Measurements from ENCODE around the gene MAGEB6B. TPM values are rescaled to one million over a fixed set of nuclear protein-coding genes. Genes with fewer than 3 reads are reported as not detected.
"Not testable (repeated sequence)": the region's sequence is repeated elsewhere in the genome, so short reads cannot be mapped to it uniquely, and the experiment has no call there.

MAGEB6B gene
- polyA plus RNA-seq (2013, experiment 1 of 4): not detected
- polyA plus RNA-seq (2013, experiment 2 of 4): not detected
- not detected for polyA plus RNA-seq (2013, experiment 3 of 4)
- polyA plus RNA-seq (2013, experiment 4 of 4): not detected

GRCh38 chrX:26160301-26160700 is at the start of gene MAGEB6B:
Gene MAGEB6B (plus strand): TSS chrX:26160601. CDS start chrX:26160601, 0 bp downstream.
- H3K27ac ChIP-seq (ENCODE audit: insufficient read depth, low read depth, low read length, poor library complexity, severe bottlenecking): no peak within 1 kb of the TSS
- H3K27me3 ChIP-seq (ENCODE audit: control insufficient read depth, insufficient read depth, low read length, poor library complexity, severe bottlenecking): no peaks in the 10 kb centered on the region
- no peaks in the 10 kb centered on the region for H3K36me3 ChIP-seq (ENCODE audit: control insufficient read depth, insufficient read depth, low read length)
- no peak within 1 kb of the TSS for H3K4me3 ChIP-seq (ENCODE audit: insufficient read depth, low read depth, low read length)
- H3K4me1 ChIP-seq (ENCODE audit: control insufficient read depth, insufficient read depth, low read length): no peaks in the 10 kb centered on the region
- H3K9me3 ChIP-seq (ENCODE audit: control insufficient read depth, low read length): no peaks in the 10 kb centered on the region
- WGBS, 2 experiments: 92 to 96% methylated on average over 10 of the region's 10 CpGs

GRCh38 chrX:26138274-26138673 is 22.1 kb upstream of the MAGEB6B start, which contains the start of gene MAGEB18:
Gene MAGEB18 (plus strand): TSS chrX:26138343. CDS start chrX:26138986, 643 bp downstream.
- Histone ChIP-seq H3K27me3 (ENCODE audit: control insufficient read depth, insufficient read depth, low read length, poor library complexity, severe bottlenecking) (no peaks in the 10 kb centered on the region), H3K9me3 (ENCODE audit: control insufficient read depth, low read length) (no peaks in the 10 kb centered on the region)
- WGBS, 2 experiments: 94 to 95% methylated on average over 9 to 11 of the region's 11 CpGs

GRCh38 chrX:26146024-26146423 is 14.4 kb upstream of the MAGEB6B start:
- Histone ChIP-seq H3K9me3 (ENCODE audit: control insufficient read depth, low read length) (no peaks in the 10 kb centered on the region), H3K4me3 (ENCODE audit: insufficient read depth, low read depth, low read length) (no peak overlapping the region), H3K4me1 (ENCODE audit: control insufficient read depth, insufficient read depth, low read length) (no peaks in the 10 kb centered on the region), H3K27ac (ENCODE audit: insufficient read depth, low read depth, low read length, poor library complexity, severe bottlenecking) (no peak overlapping the region), H3K36me3 (ENCODE audit: control insufficient read depth, insufficient read depth, low read length) (no peaks in the 10 kb centered on the region), H3K27me3 (ENCODE audit: control insufficient read depth, insufficient read depth, low read length, poor library complexity, severe bottlenecking) (no peaks in the 10 kb centered on the region)
- WGBS, 2 experiments: 97 to 100% methylated on average over 1 to 2 of the region's 2 CpGs

More at GRCh38 chrX:26138274-26138673, 22.1 kb upstream of the MAGEB6B start, which contains the start of gene MAGEB18:
- H3K36me3 ChIP-seq (ENCODE audit: control insufficient read depth, insufficient read depth, low read length): no peaks in the 10 kb centered on the region
- no peaks in the 10 kb centered on the region for H3K4me1 ChIP-seq (ENCODE audit: control insufficient read depth, insufficient read depth, low read length)
- no peak within 1 kb of the TSS for H3K4me3 ChIP-seq (ENCODE audit: insufficient read depth, low read depth, low read length)
- no peak within 1 kb of the TSS for H3K27ac ChIP-seq (ENCODE audit: insufficient read depth, low read depth, low read length, poor library complexity, severe bottlenecking)

- 93 to 94% methylated on average over 17 of the region's 17 CpGs for WGBS, 2 experiments
- no peaks in the 10 kb centered on the region for H3K9me3 ChIP-seq (ENCODE audit: control insufficient read depth, low read length)
- H3K27me3 ChIP-seq (ENCODE audit: control insufficient read depth, insufficient read depth, low read length, poor library complexity, severe bottlenecking): no peaks in the 10 kb centered on the region
- H3K27ac ChIP-seq (ENCODE audit: insufficient read depth, low read depth, low read length, poor library complexity, severe bottlenecking): no peak within 1 kb of the TSS
- H3K4me1 ChIP-seq (ENCODE audit: control insufficient read depth, insufficient read depth, low read length): no peaks in the 10 kb centered on the region
- H3K36me3 ChIP-seq (ENCODE audit: control insufficient read depth, insufficient read depth, low read length): no peaks in the 10 kb centered on the region
- H3K4me3 ChIP-seq (ENCODE audit: insufficient read depth, low read depth, low read length): no peak within 1 kb of the TSS
Measured at GRCh38 chrX:26192204-26192603, 31.8 kb downstream of the MAGEB6B start, which contains the start of gene MAGEB6. Gene MAGEB6 (plus strand): TSS chrX:26192440. CDS start chrX:26193847, 1,407 bp downstream.

GRCh38 chrX:26203561-26203960 is 43.2 kb downstream of the MAGEB6B start:
- H3K27me3 ChIP-seq (ENCODE audit: control insufficient read depth, insufficient read depth, low read length, poor library complexity, severe bottlenecking): no peaks in the 10 kb centered on the region
- no peak overlapping the region for H3K27ac ChIP-seq (ENCODE audit: insufficient read depth, low read depth, low read length, poor library complexity, severe bottlenecking)
- H3K4me3 ChIP-seq (ENCODE audit: insufficient read depth, low read depth, low read length): no peak overlapping the region
- no peaks in the 10 kb centered on the region for H3K36me3 ChIP-seq (ENCODE audit: control insufficient read depth, insufficient read depth, low read length)
- no peaks in the 10 kb centered on the region for H3K9me3 ChIP-seq (ENCODE audit: control insufficient read depth, low read length)
- no peaks in the 10 kb centered on the region for H3K4me1 ChIP-seq (ENCODE audit: control insufficient read depth, insufficient read depth, low read length)

- H3K4me1 ChIP-seq (ENCODE audit: control insufficient read depth, insufficient read depth, low read length); H3K27me3 ChIP-seq (ENCODE audit: control insufficient read depth, insufficient read depth, low read length, poor library complexity, severe bottlenecking); H3K27ac ChIP-seq (ENCODE audit: insufficient read depth, low read depth, low read length, poor library complexity, severe bottlenecking); H3K4me3 ChIP-seq (ENCODE audit: insufficient read depth, low read depth, low read length); H3K36me3 ChIP-seq (ENCODE audit: control insufficient read depth, insufficient read depth, low read length); H3K9me3 ChIP-seq (ENCODE audit: control insufficient read depth, low read length): not testable (repeated sequence)
- WGBS, 2 experiments: 95 to 96% methylated on average over 27 of the region's 27 CpGs
Measured at GRCh38 chrX:26204717-26205116, 44.3 kb downstream of the MAGEB6B start.

- 87 to 94% methylated on average over 3 of the region's 3 CpGs for WGBS, 2 experiments
- Histone ChIP-seq H3K27ac (ENCODE audit: insufficient read depth, low read depth, low read length, poor library complexity, severe bottlenecking) (no peak overlapping the region), H3K4me3 (ENCODE audit: insufficient read depth, low read depth, low read length) (no peak overlapping the region), H3K9me3 (ENCODE audit: control insufficient read depth, low read length) (no peaks in the 10 kb centered on the region), H3K27me3 (ENCODE audit: control insufficient read depth, insufficient read depth, low read length, poor library complexity, severe bottlenecking) (no peaks in the 10 kb centered on the region), H3K36me3 (ENCODE audit: control insufficient read depth, insufficient read depth, low read length) (no peaks in the 10 kb centered on the region), H3K4me1 (ENCODE audit: control insufficient read depth, insufficient read depth, low read length) (no peaks in the 10 kb centered on the region)
Measured at GRCh38 chrX:26208012-26208411, 47.6 kb downstream of the MAGEB6B start.
